DND-41 (cell line): ENCODE results near the gene ZNF277.

Experiments
- EZH2 ChIP-seq: IDR thresholded peaks from 3 replicates; pipeline ENCODE4 v1.6.1; 2012; ENCODE audit warnings: borderline replicate concordance, low read depth, mild to moderate bottlenecking, moderate library complexity, low read length, inconsistent platforms; ENCODE audit not compliant: severe bottlenecking
- TF ChIP-seq, protein P1 (sequence below): IDR thresholded peaks from 2 replicates; pipeline ENCODE4 v1.5.1; 2012; ENCODE audit warnings: borderline replicate concordance, low read length, moderate library complexity, mild to moderate bottlenecking; ENCODE audit not compliant: poor library complexity, severe bottlenecking; ENCODE audit errors: extremely low read depth

DNA sequence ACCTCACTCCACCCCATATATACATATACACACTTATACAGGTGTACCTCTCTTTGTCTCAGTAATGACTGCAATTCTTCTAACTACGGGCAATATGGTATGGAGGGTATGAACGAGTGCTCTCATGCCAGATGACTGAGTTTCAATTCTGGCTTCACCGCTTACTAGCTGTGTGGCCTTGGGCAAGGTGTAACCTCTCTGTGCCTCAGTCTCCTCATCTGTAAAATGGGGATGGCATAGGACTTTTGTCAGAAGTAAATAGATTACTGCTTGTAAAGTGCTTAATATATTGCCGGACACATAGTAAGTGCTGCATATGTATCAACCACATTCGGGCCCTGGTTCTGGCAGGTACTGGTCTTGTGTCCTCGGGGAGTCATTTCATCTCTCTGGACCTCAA lies 183.7 kb downstream of the ZNF277 start:
- TF ChIP-seq, protein P1, sequence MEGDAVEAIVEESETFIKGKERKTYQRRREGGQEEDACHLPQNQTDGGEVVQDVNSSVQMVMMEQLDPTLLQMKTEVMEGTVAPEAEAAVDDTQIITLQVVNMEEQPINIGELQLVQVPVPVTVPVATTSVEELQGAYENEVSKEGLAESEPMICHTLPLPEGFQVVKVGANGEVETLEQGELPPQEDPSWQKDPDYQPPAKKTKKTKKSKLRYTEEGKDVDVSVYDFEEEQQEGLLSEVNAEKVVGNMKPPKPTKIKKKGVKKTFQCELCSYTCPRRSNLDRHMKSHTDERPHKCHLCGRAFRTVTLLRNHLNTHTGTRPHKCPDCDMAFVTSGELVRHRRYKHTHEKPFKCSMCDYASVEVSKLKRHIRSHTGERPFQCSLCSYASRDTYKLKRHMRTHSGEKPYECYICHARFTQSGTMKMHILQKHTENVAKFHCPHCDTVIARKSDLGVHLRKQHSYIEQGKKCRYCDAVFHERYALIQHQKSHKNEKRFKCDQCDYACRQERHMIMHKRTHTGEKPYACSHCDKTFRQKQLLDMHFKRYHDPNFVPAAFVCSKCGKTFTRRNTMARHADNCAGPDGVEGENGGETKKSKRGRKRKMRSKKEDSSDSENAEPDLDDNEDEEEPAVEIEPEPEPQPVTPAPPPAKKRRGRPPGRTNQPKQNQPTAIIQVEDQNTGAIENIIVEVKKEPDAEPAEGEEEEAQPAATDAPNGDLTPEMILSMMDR = no peak
- no peak for TF ChIP-seq EZH2
